GM23338 (cell line): Measurements from ENCODE around the gene TIMP4.

Experiments
- CREB1 ChIP-seq: fragments of 250-450 bp; sonication (Bioruptor Pico); IDR thresholded peaks from 2 replicates; pipeline ENCODE4 v1.5.0; 2020; ENCODE audit warnings: low read depth, mild to moderate bottlenecking, moderate library complexity
- EZH2 ChIP-seq: fragments of 200-600 bp; sonication (generic); IDR thresholded peaks from one replicate; pipeline ENCODE4 v1.8.0; 2017; ENCODE audit warnings: antibody characterized with exemption, mild to moderate bottlenecking, low read depth; ENCODE audit not compliant: unreplicated experiment
- EZH2phosphoT487 ChIP-seq: fragments of 200-600 bp; sonication (generic); IDR thresholded peaks from one replicate; pipeline ENCODE4 v1.8.1; 2018; ENCODE audit warnings: antibody characterized with exemption; ENCODE audit not compliant: unreplicated experiment
- JUNB ChIP-seq: IDR thresholded peaks from one replicate; pipeline ENCODE4 v1.6.1; 2016; ENCODE audit warnings: antibody characterized with exemption; ENCODE audit not compliant: unreplicated experiment
- POLR2AphosphoS5 ChIP-seq: IDR thresholded peaks from 2 replicates; pipeline ENCODE4 v1.6.1; 2016; ENCODE audit warnings: antibody characterized with exemption, low read depth
- STAT1 ChIP-seq: IDR thresholded peaks from one replicate; pipeline ENCODE4 v1.6.1; 2016; ENCODE audit warnings: antibody characterized with exemption; ENCODE audit not compliant: unreplicated experiment
- TF ChIP-seq, protein P1 (sequence below), 2 experiments: fragments of 200-600 bp in 1 of 2; sonication (generic) in 1 of 2; conservative IDR thresholded peaks; 2 replicates each; pipeline versions ENCODE4 v1.5.1 to v1.6.1; 2016 to 2017; ENCODE audit warnings: antibody characterized with exemption in 2 of 2, low read depth in 2 of 2, mild to moderate bottlenecking in 2 of 2, moderate library complexity in 1 of 2
- TF ChIP-seq, protein P2 (sequence below): IDR thresholded peaks from one replicate; pipeline ENCODE4 v1.6.1; 2018; ENCODE audit warnings: antibody characterized with exemption; ENCODE audit not compliant: unreplicated experiment
- TF ChIP-seq, protein P3 (sequence below): IDR thresholded peaks from 2 replicates; pipeline ENCODE4 v1.6.1; 2016; ENCODE audit warnings: antibody characterized with exemption

DNA sequence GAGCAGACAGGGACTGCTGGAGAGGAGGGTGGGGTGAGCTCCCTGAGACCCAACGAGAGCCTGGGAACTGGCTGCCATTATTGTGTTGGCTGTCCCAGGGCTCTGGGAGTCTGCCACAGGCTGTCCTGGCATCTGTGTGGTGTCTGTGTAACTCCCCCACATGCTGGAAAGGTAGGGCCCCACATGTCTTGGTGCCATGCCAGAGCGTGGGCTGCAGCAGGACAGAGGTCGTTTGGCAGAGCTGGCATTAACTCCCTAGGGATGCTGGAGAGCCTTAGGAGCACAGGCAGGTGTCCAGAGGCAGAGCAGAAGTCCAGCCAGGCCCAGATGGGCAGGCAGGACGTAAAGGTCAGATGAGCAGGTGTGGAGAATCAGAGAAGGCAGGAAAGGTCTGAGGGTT, 9.7 kb downstream of the TIMP4 start:
- TF ChIP-seq, protein P1, sequence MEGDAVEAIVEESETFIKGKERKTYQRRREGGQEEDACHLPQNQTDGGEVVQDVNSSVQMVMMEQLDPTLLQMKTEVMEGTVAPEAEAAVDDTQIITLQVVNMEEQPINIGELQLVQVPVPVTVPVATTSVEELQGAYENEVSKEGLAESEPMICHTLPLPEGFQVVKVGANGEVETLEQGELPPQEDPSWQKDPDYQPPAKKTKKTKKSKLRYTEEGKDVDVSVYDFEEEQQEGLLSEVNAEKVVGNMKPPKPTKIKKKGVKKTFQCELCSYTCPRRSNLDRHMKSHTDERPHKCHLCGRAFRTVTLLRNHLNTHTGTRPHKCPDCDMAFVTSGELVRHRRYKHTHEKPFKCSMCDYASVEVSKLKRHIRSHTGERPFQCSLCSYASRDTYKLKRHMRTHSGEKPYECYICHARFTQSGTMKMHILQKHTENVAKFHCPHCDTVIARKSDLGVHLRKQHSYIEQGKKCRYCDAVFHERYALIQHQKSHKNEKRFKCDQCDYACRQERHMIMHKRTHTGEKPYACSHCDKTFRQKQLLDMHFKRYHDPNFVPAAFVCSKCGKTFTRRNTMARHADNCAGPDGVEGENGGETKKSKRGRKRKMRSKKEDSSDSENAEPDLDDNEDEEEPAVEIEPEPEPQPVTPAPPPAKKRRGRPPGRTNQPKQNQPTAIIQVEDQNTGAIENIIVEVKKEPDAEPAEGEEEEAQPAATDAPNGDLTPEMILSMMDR (conservative IDR thresholded peaks at IDR 0.05; ENCODE audit: low read depth in 2 of 2), result no peak
- TF ChIP-seq JUNB, result no peak
- no peak for TF ChIP-seq EZH2
- no peak for TF ChIP-seq POLR2AphosphoS5
- TF ChIP-seq, protein P2, sequence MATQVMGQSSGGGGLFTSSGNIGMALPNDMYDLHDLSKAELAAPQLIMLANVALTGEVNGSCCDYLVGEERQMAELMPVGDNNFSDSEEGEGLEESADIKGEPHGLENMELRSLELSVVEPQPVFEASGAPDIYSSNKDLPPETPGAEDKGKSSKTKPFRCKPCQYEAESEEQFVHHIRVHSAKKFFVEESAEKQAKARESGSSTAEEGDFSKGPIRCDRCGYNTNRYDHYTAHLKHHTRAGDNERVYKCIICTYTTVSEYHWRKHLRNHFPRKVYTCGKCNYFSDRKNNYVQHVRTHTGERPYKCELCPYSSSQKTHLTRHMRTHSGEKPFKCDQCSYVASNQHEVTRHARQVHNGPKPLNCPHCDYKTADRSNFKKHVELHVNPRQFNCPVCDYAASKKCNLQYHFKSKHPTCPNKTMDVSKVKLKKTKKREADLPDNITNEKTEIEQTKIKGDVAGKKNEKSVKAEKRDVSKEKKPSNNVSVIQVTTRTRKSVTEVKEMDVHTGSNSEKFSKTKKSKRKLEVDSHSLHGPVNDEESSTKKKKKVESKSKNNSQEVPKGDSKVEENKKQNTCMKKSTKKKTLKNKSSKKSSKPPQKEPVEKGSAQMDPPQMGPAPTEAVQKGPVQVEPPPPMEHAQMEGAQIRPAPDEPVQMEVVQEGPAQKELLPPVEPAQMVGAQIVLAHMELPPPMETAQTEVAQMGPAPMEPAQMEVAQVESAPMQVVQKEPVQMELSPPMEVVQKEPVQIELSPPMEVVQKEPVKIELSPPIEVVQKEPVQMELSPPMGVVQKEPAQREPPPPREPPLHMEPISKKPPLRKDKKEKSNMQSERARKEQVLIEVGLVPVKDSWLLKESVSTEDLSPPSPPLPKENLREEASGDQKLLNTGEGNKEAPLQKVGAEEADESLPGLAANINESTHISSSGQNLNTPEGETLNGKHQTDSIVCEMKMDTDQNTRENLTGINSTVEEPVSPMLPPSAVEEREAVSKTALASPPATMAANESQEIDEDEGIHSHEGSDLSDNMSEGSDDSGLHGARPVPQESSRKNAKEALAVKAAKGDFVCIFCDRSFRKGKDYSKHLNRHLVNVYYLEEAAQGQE, result no peak
- no peak for TF ChIP-seq EZH2phosphoT487
- no peak for TF ChIP-seq STAT1
- no peak for TF ChIP-seq CREB1 (CRISPR knock-in tag)
- TF ChIP-seq, protein P3, sequence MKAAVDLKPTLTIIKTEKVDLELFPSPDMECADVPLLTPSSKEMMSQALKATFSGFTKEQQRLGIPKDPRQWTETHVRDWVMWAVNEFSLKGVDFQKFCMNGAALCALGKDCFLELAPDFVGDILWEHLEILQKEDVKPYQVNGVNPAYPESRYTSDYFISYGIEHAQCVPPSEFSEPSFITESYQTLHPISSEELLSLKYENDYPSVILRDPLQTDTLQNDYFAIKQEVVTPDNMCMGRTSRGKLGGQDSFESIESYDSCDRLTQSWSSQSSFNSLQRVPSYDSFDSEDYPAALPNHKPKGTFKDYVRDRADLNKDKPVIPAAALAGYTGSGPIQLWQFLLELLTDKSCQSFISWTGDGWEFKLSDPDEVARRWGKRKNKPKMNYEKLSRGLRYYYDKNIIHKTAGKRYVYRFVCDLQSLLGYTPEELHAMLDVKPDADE, result no peak
